ENCODE results near the gene PHLDA3.
"Not testable (repeated sequence)": the region's sequence is repeated elsewhere in the genome, so short reads cannot be mapped to it uniquely, and the experiment has no call there.

Gene PHLDA3

DNA sequence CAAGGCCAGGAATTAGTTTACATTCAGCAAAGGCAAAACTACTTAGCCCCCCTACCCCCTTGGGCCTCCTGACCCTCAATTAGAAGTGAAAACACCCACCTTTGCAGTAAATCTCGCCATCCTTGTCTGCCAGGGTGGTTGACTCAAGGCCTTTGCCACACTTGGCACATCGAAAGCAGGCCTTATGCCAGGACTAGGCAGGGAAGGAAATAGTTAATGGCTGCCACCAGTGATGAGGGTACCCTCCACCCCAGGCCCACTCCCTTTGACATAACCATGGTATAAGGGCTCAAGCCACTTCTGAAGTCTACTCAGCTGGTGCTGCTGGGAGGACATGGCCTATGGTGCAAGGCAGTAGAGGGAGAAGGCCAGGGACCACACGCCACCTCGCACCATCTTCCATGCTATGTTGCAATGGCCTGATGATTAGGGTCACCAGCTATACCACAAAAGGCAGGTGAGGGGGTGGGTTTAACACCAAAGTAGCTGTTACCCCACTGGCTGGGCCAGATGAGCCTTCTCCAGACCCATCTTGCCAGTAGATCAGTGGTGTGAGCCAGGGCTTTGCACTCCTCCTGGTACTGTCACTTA, 16.3 kb upstream of the PHLDA3 start:
- DNase-seq, result no peak

DNA sequence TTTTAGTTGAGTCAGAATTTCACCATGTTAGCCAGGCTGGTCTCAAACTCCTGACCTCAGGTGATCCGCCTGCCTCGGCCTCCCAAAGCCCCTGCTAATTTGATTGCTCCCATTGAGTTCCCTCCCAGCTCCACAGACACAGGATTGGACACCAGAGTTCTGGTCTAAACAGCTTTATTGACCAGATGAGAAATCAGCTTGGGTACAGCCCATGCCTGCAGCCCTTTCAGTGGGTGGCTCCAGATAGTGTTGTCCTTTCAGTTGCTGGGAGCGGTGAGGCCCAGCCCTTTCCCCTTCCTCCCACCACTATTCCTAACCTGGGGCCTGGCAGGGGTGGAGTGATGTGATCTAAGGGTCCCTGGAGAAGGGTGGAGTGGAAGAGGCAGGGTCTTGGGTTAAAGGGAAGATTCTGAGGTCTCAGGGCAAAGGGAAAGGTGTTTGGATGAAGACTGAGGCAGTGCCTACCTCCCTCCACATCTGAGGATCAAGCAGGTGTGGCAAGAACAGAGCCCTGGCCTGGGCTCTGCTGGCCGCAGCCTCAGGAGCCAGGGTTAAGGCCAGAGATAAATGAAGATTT, 14.5 kb upstream of the PHLDA3 start:
- no peak for DNase-seq

DNA sequence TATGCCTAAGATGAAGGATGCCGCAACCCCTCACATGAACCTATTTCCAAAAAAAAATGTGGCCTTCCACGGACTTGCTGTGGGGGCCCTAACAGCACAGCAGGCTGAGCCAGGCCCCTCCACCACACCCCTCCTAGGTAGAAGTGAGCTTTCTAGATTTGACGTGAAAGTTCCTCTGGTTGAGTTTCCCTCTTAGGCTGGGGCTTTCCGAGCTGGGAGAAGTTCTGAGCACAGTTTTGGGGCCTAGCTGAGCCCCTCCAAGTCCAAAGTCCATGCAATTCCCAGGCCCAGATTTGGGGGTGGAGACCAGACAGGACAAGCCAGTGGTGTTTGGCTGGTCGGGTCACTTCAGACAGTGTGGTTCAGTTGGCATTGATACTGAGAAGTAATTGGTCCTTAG, 13.8 kb upstream of the PHLDA3 start:
- DNase-seq, result no peak

DNA sequence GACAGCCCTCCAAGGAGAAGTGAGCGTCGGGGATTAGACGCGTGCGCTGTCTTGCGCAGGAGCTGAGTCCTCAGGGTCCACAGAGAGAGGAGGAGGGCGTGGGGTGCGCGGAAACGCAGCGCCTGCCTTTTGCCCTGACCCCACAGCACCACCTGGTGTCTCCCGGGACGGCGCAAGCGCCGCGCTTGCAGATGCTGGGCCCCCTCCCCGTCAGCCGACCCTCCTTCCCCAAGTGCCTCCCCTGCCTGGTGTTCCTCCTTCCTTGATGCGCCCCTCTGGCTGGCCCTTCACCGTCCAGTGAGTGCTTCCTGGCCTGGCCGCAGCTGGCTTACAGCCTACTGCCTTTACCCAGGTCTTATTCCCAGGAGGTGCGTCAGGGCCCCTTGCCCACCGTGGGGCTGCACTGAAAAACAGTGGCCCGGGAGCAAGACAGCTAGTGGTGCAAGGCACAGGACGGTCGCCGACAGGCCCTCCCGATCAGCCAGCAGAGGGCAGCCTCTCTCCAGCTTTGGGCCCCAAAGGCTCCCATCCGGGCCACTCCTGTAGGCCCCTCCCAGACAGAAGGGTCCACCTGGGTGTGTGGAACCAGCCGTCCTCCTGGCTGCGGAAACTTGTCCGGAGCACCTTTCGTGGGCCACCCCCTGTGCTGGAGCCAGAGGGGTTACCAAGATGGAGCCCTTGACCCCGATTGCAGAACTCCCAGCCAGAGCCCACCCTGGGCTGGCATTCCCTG, 12.9 kb upstream of the PHLDA3 start:
- peak; percentile 2 to 79 for DNase-seq

DNA sequence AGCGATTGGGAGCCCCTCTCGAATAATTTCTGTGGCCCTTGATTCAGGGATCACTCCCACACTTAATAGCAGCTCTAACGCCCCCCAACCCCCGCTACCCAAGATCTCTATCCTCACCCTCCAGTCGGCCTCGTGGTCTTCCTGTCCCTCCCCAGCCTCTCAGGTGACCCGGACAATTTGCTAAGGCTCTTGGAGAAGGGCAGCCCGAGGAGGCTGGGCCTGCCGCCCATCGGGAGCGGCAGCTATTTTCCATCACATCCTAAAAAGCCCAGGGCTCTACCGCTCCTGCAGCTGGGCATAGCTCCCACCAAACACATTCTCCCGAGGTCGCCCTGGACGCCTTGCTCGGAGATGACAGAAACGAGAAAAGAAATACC, 12.0 kb upstream of the PHLDA3 start:
- no peak for DNase-seq

DNA sequence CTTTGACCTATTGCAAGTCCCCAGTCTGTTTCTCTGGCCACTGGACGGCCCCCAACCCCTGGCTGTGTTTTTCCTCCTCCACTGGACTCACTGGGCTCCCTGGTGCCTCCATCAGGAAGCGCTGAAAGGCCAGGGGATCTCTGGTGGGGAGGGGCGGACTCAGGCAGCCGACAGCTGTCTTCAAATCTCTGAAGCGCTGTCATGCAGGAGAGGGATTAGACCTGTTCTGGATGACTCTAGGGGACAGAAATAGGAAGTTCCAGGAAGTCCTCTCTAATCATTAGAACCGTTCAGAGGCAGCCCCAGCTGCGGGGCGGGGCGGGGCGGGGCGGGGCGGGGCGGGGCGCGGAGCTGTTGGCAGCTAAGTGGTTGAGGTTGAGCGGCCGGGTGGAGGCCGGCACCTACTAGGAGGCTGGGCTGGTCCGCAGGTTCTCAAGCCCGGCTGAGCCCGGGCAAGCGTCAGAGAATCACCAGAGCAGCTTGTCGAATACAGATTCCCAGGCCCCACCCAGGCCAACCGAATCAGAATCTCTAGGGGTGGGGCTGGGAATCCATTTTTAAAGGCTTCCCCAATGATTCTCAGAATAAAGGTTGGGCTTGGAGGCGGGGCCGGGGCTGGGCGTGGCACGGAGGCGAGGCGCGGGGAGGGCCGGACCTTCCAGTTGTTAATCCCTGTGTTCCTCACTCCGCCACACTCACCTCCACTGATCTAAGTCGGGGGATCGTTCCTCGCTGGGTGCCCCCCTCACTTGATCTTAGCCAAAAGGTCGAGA, 11.4 kb upstream of the PHLDA3 start:
- no peak for DNase-seq

DNA sequence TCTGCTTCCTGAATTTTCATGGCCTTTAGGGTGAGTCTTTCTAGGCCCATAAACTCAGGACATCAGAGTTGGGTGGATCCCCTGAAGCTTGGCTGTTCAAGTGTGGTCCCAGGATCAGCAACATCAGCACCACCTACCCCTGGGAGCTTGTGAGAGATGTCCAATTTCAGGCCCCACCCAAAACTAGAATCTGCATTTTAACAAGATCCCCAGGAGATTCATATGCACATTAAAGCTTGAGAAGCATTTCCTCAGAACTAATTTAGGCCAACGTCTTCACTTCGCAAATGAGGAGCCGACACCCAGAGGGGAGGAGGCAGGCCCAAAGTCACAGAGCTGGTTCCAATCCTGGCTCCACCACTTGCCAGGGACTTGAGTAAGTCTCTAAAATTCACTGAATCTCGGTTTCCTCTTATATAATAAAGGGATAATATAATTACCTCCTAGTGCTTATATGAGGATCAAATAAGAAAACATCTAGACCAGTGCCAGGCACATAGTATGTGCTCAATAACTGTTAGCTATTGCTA, 10.3 kb upstream of the PHLDA3 start:
- no peak for DNase-seq

DNA sequence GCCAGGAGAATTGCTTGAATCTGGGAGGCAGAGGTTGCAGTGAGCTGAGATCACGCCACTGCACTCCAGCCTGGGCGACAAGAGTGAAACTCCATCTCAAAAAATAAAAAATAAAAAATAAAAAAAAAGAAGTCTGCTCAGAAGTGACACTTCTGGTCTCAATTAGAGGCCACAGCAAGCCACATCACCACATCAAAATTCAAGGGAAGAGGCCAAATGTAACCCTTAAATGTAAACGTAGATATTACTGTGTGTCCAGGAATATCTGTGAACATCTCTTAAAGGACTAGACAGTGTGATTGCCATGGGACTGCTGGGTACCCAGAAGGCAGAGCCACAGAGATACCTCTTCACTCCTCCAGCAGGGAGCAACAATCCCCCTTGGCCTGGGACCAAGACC, 9.7 kb upstream of the PHLDA3 start:
- not testable (repeated sequence) for DNase-seq

DNA sequence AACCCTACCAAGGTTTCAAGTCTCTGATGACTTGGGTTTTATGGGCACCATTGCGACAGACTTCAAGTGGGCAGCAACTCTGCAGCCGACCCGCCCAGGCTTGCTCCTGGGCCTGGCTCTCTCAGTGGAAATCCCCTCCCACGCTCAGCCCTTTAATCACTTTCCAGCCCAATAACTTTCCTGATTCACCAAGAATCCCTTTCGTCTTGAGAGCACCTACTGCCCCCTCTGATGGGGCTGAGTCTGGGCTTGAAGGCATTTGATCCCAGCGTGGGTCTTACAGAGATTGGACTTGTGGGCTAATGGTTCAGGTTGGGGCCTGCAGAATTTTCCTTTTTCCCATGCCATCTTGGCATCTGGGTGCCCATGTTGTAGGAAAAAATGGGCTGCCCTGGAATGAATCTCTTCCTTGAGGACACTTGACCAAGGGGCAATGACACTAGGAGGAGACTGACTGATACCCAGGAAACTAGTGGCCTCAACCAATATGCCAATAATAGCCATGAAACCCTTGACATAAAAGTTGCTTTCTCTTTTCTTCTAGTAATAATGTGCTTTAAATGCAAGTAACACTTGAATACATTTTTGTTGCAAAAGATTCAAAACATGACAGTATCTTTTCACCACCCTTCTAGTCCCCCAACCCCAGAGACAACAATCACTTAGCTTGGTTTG, 7.8 kb upstream of the PHLDA3 start:
- DNase-seq, result no peak

DNA sequence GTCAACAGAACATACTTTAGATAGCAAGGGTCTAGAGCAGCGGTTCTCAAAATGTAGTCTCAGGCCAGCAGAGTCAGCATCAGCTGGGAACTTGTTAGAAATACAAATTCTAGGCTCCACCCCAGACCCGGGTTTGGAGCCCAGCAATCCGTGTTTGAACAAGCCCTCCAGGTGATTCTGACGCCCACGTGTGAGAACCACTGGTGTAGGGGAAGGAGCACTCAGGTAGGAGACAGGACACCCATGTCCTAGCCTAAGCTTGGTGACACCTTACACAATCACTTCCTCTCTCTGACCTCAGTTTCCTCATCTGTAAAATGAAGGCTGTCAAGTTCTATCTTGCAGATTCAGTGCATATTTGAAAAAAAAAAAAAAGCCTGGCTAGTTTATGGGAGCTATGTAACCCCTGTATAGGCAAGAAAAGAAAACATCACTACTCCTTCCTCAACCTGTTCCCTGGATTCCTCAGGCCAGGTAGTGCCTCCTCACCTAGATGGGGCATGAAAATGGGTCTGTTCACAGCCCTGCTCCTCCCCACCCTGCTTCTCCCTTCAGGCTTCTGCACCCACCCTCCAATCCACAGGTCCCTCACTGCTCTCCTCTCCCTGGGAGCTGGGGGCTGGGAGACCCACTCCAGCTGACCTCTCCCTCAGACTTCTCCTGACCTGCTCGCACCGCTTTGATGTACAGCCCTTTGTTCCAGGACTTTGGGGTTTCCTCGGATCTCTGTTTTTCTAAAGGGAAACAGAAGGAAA, 7.1 kb upstream of the PHLDA3 start:
- DNase-seq, result no peak

DNA sequence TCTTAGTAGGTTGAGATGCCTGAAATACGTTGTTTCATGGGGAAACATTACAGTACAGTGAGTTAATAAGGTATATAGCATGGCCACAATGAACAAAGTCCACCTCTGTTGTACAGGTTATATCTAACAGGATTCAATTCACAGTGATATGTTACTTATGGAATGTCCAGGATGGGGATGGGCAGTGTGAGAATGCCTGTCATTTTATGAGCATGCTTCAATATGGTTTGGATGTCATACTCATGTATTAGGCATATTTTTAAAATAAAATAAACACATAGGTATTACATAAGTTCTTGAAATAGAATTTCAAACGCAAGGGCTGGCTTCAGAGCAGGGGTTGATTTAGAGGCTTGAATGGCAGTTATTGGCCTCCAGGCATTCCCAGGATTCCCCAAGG, 6.1 kb upstream of the PHLDA3 start:
- no peak for DNase-seq

DNA sequence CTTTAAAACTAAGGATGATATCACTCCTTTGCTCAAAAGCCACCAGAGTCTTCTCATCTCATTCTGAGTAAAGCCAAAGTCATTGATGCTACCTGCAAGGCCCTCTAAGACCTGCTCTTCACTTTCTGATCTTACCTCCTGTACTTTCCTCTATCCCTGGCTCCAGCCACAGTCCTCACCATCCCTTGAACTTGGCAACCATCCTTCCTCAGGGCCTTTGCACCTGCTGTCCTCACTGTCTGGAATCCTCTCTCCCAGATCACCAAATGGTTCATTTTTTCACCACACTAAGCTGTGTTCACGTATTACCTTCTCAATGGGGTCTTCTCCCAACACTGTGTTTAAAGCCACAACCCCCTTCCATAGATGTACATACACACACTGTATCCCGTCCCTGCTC, 4.3 kb upstream of the PHLDA3 start:
- no peak for DNase-seq

DNA sequence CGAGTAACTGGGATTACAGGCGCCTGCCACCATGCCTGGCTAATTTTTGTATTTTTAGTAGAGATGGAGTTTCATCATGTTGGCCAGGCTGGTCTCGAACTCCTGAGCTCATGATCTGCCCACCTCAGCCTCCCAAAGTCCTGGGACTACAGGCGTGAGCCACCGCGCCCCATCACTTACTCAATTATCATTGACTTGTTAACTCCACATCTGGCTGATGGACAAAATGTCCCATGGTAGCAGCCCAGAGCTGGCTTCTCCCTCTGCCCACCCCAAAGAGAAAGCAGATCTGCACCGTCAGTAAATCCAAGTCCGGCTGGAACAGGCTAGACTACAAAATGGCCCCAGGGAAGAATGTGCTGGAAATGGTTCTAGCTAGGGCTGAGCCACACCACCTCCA, 3.3 kb upstream of the PHLDA3 start:
- DNase-seq, result not testable (repeated sequence)

DNA sequence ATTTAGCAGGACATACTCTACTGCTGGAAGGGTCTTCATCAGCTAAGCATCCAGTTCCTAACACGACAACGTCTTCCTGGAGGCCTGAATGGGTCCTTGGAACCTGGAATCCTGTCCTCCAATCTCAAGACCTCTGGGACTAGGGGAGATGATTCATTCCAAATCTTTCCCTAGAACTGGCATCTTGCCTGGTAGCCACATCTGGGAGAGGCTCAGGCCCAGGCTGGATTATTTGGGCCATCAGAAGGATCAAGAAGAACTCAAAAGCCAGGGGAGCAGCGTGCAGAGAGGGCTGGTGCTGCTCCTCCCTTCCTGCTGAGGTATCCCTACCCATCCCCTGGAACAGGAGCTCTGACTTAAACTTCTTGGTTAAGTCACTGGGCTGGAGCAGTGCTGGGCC, 2.8 kb upstream of the PHLDA3 start:
- peak in 1 of 2 experiments; percentile 41 for DNase-seq

DNA sequence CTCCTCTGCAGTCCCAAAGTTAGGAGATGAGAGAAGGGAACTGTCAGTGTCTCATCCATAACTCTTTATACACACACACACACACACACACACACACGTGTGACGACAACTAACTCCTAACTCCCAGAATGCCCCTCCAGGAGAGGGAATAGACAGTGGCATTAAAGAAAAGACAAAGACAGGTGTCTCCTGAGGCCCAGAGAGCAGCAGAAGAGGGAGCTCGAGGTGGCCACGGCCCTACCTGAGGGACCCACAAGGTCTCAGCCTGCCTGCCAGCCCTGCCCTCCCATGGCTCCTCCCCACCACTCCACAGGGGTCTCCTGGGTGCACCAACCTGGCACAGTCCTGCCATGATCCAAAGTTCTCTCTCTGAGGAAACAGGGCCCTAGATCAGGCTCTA, 1.6 kb upstream of the PHLDA3 start:
- DNase-seq, result no peak

DNA sequence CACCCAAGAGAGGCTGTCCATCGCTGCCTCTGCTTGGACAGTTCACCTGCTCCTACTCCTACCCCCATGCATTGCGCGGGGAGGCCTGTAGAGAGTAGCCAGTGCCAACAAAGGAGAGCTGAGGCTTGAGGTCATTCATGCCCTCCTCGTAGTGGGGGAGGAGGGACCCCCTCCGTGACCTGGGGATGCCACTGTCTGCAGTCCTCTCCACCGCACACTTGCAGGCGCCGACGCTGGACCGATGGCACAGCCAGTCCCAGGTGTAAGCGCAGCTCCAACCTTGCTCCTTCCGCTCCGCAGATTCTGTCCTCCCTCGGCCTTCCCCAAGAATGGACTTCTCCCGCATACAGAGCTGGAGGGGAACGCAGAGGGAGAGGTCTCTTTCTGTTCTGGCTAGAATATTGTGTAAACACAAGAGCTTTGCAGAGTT, 672 bp upstream of the PHLDA3 start:
- DNase-seq, result no peak

DNA sequence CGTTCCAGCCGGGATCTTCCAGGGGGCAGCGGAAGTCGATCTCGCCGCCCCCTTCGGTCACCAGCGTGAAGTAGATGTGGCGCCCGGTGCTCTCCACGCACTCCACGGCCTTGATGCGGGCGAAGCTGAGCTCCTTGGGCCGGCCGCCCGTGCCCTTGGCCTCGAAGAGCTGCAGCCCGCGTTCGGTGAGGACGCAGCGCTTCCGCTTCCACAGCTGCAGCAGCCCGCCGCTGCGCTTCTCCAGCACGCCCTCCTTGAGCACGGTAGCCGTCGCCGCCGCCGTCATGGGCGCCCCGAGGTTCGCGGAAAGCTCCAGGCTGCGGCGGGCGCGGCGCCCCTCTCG, 516 bp downstream of the PHLDA3 start:
- DNase-seq, result no peak

DNA sequence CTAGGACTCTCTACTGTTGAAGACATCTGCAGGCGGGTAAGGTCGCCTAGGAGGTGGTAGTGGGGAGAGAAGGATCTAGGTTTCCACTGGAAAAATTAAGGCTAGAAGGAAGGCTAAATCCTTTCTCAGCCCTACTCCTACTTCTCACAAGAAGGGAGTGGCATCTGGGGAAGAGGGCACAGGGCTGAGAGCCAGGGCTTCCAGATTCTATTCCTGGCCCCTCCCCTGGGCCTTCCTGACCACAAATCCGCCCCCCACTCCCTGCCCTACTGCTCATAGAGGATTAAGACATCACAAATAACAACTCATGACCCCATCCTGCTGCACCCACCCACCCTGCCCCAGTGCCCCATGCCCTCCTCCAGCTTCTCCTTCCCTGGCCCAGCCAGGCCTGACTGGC, 2.5 kb downstream of the PHLDA3 start:
- no peak for DNase-seq

DNA sequence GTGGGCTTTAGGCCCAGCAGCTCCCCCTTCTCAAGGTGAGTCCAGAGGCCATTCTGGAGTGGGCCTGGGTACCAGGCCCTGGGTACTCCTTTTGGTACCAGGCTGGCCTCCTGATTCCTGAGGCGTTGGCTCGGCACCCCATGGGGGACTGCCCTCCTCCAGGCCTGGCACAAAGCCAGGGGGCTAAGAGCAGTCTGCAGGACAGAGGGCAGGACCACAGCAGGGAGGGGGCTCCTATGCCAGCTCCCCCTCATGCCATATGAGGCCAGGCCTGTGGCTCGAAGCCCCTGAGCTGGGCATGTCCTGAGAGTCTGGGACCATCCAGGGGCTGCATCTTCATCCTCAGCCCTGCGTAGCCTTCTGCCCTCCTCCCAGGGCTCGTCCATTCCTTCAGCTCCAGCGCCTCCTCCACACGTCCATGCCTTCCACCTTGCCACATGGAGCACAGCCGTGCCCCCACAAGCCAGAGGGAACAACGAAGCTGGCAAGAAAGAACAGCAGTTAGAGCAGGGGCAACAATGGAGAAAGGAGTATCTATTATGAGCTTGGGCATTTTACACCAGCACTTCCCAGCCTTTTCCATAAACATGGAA, 3.2 kb downstream of the PHLDA3 start:
- DNase-seq, result no peak

DNA sequence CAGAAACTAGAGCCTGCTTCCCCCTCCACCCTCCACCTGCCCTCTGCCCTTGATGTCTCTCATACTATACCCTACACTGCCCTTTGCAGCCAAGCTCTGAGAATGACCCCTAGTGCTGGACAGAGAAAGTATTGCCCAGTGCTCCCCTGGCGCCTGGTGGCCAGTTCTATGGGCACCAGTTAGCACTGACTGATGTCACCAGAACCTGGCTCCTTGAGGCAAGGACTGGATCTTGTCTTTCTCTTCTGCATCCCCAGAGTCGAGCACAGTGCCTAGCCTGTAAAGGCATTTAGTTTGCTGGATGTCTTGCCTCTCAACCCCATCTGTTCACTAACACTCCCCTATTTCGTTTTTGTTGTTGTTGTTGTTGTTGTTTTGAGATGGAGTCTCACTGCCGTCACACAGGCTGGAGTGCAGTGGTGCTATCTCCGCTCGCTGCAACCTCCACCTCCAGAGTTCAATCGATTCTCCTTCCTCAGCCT, 5.9 kb downstream of the PHLDA3 start:
- DNase-seq, result no peak

DNA sequence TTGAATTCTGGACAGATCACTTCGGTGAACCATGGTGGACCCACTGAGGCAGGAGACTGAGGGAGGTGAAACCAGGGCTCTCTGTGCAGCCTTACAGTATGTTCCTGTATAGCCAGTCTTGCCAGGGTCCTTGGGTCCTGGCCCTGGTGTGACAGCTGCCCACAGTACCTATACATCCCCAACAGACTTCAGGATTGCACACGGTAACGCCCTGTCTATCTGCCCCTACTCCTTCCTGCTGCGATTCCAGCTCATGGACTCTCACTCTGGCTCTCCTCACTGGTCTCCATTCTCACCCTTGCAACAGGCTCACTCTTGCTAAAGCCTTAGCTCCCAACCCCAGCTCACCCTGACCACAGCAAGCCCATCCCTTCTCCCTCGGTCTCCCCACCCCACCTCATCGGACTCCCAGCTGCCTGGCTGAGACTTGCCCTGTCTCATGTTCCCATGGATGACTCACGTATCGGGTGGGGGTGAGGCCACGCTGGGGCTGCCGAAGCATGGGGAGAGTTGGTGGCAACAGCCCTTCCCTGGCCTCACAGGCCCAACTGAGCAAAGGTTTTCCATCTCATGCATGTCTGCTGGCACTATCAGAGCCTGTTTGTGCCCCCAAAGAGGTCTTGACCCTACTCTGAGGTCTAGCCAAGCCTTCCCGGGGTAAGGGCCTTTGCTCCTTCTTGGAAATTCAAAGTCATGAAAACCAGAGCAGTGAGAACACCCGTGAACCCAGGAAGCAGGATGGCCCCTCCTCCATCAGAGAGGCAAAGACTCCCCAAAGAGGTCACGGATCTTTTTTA, 7.1 kb downstream of the PHLDA3 start:
- DNase-seq, result no peak

All from NCI-H446 (cell line).